Esophagus muscularis mucosa (tissue), 4 donors: Measurements from ENCODE around the gene TXLNA. TPM values are rescaled to one million over a fixed set of nuclear protein-coding genes. Genes with fewer than 3 reads are reported as not detected.
"Not testable (repeated sequence)": the region's sequence is repeated elsewhere in the genome, so short reads cannot be mapped to it uniquely, and the experiment has no call there.

ENCODE experiments used
- DNase-seq: peaks from one replicate; pipeline ENCODE4 v3.0.0-alpha.2; 2017; ENCODE audit errors: extremely low spot score
- H3K27ac ChIP-seq, 4 donors: fragments of 200-600 bp; sonication (generic); replicated peaks in 1 of 4; 1 replicate in 3 of 4; 2 replicates in 1 of 4; pipeline ENCODE4 v1.5.1; 2016 to 2019; ENCODE audit warnings: mild to moderate bottlenecking in 1 of 4
- H3K27me3 ChIP-seq, 4 donors: fragments of 200-600 bp; sonication (generic); one replicate each; pipeline versions ENCODE4 v1.5.1 to v1.6.0; 2016 to 2019
- H3K36me3 ChIP-seq, 4 donors: fragments of 200-600 bp; sonication (generic); one replicate each; pipeline ENCODE4 v1.5.1; 2016 to 2019
- H3K4me1 ChIP-seq, 4 donors: fragments of 200-600 bp; sonication (generic); one replicate each; pipeline ENCODE4 v1.5.1; 2016 to 2019
- H3K4me3 ChIP-seq, 4 donors: fragments of 200-600 bp; sonication (generic); 1 replicate in 2 of 4; 2 replicates in 2 of 4; pipeline ENCODE4 v1.5.1; 2016 to 2019; ENCODE audit warnings: mild to moderate bottlenecking in 4 of 4, moderate library complexity in 1 of 4
- H3K9me3 ChIP-seq, 4 donors: fragments of 200-600 bp; sonication (generic); 1 replicate in 3 of 4; 2 replicates in 1 of 4; pipeline ENCODE4 v1.5.1; 2016 to 2019
- EP300 ChIP-seq: sonication (generic); formaldehyde crosslinking; IDR thresholded peaks from one replicate; pipeline ENCODE4 v1.6.1; 2017; ENCODE audit warnings: antibody characterized with exemption
- POLR2A ChIP-seq: fragments of 450-650 bp; IDR thresholded peaks from one replicate; pipeline ENCODE4 v1.6.1; 2017; ENCODE audit warnings: antibody characterized with exemption, moderate library complexity, mild to moderate bottlenecking, low read depth
- POLR2AphosphoS5 ChIP-seq, 2 donors: sonication (generic); formaldehyde crosslinking; IDR thresholded peaks; one replicate each; pipeline ENCODE4 v1.6.1; 2017; ENCODE audit warnings: antibody characterized with exemption in 2 of 2
- WGBS: methylation state at CpG from one replicate; pipeline ENCODE4 v1.1.5; 2018; 5-methylcytosine and 5-hydroxymethylcytosine counted together
- intact Hi-C: fragments of 100-400 bp; cut with DNase I; formaldehyde crosslinking; loops from one replicate; pipeline ENCODE4 v1.15.1; 2023
- total RNA-seq, 4 donors: library from RNA; depleted of rRNA; stranded (reverse); fragments of >200 nt; gene quantifications; one replicate each; pipeline versions ENCODE4 v1.1.0 to v1.2.1, GENCODE V29; 2016
- TF ChIP-seq, protein P1 (sequence below), 3 experiments: fragments of 200-600 bp in 2 of 3; fragments of 450-650 bp in 1 of 3; sonication (generic) in 2 of 3; IDR thresholded peaks; one replicate each; pipeline ENCODE4 v1.5.1; 2017 to 2019; ENCODE audit warnings: antibody characterized with exemption in 3 of 3, mild to moderate bottlenecking in 2 of 3, moderate library complexity in 1 of 3

TXLNA gene
- total RNA-seq, 4 donors from 2014 or later: 43.6 to 88.4 (median 70.4) TPM

DNA sequence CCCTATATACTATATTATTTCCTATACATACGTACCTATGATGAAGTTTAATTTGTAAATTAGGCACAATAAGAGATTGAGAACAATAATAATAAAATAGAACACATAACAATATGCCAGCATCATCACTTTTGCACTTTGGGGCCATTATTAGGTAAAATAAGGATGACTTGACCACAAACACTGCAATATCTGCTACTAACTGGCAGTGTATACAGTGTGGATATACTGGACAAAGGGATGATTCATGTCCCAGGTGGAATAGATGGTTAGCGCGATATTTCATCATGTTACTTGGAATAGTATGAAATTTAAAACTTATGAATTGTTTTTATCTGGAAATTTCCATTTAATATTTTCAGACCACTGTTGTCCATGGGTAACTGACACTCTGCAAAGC, 35.4 kb upstream of the TXLNA start:
- TF ChIP-seq, protein P1, sequence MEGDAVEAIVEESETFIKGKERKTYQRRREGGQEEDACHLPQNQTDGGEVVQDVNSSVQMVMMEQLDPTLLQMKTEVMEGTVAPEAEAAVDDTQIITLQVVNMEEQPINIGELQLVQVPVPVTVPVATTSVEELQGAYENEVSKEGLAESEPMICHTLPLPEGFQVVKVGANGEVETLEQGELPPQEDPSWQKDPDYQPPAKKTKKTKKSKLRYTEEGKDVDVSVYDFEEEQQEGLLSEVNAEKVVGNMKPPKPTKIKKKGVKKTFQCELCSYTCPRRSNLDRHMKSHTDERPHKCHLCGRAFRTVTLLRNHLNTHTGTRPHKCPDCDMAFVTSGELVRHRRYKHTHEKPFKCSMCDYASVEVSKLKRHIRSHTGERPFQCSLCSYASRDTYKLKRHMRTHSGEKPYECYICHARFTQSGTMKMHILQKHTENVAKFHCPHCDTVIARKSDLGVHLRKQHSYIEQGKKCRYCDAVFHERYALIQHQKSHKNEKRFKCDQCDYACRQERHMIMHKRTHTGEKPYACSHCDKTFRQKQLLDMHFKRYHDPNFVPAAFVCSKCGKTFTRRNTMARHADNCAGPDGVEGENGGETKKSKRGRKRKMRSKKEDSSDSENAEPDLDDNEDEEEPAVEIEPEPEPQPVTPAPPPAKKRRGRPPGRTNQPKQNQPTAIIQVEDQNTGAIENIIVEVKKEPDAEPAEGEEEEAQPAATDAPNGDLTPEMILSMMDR (IDR thresholded peaks at IDR 0.05): no peak
- no peak for TF ChIP-seq EP300
- TF ChIP-seq POLR2AphosphoS5 (IDR thresholded peaks at IDR 0.05): no peak
- Histone ChIP-seq H3K27ac (no peak overlapping the region), H3K9me3 (peaks cover 0 to 5% (median 0%) of the 10 kb centered on the region in 4 donors), H3K4me1 (peaks cover 27 to 54% (median 42%) of the 10 kb centered on the region in 4 donors), H3K4me3 (no peak overlapping the region), H3K27me3 (no peaks in the 10 kb centered on the region), H3K36me3 (no peaks in the 10 kb centered on the region)
- 86% methylated on average over 3 of the region's 3 CpGs for WGBS
- DNase-seq: no peak
- intact Hi-C loops: no loop called here

DNA sequence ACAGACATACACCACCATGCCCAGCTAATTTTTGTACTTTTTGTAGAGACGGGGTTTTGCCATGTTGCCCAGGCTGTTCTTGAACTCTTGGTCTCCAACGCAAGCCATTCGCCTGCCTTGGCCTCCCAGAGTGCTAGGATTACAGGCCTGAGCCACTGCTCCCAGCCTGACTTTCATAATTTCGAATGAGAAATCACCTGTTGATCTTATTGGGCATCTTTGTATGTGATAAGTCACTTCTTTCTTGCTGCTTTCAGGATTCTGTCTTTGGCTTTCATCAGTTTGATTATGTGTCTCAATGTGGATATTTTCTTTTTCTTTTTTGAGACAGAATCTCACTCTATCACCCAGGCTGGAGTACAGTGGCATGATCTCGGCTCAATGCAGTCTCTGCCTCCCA, 31.7 kb upstream of the TXLNA start:
- whole genome bisulfite sequencing: 99% methylated on average over 5 of the region's 5 CpGs
- H3K4me3 ChIP-seq, H3K27me3 ChIP-seq, H3K9me3 ChIP-seq, DNase-seq, H3K36me3 ChIP-seq, H3K27ac ChIP-seq, intact Hi-C loops: not testable (repeated sequence)
- peaks cover 19 to 40% (median 33%) of the 10 kb centered on the region in 4 donors for H3K4me1 ChIP-seq

DNA sequence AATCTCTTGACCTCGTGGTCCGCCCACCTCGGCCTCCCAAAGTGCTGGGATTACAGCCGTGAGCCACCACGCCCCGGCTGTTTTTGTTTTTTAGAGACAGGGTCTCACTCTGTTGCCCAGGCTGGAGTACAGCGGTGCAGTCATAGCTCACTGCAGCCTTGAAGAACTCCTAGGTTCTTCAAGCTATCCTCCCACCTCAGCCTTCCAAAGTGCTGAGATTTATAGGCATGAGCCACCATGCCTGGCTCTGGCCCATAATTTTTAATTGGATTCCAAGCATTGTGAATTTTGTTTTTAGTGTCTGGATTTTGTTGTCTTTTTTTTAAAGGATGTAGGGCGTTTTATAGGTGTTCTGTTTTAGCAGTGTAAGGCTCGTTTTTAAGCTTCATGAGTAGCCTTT, 28.6 kb upstream of the TXLNA start:
- H3K4me1 ChIP-seq: peaks cover 8 to 22% (median 18%) of the 10 kb centered on the region in 4 donors
- intact Hi-C loops: no loop called here
- no peak overlapping the region for H3K27ac ChIP-seq
- H3K4me3 ChIP-seq: no peak overlapping the region
- WGBS: 88% methylated on average over 9 of the region's 9 CpGs
- H3K27me3 ChIP-seq: no peaks in the 10 kb centered on the region
- no peak for DNase-seq
- H3K9me3 ChIP-seq: peaks cover 0 to 5% (median 0%) of the 10 kb centered on the region in 4 donors
- TF ChIP-seq EP300: no peak
- TF ChIP-seq, protein P1 (IDR thresholded peaks at IDR 0.05): no peak
- no peak for TF ChIP-seq POLR2AphosphoS5 (IDR thresholded peaks at IDR 0.05)
- TF ChIP-seq POLR2A: no peak
- peaks cover 7 to 15% (median 12%) of the 10 kb centered on the region in 4 donors for H3K36me3 ChIP-seq

DNA sequence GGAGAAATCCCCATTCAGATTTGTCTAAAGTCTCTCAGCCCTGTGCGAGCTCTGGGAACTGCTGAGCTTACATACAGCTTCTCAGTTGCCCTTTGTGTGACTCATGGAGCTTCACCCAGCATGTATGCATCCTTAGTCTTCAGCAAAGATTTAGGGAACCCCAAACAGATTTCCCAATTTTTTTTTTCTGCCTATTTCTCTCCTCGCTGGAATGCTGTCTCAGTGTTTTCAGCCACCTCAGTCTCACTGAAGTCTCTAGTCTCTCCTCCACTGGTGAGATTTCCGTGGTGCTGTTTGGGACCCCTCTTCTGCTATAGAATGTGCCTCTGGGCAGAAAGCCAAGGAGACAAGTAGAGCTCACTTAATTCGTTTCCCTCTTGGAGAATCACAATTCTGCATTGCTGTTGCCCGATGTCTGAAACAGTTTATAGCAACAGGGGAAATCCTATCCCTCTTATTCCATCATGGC, 28.1 kb upstream of the TXLNA start:
- WGBS: 54% methylated on average over 5 of the region's 5 CpGs
- H3K9me3 ChIP-seq: peaks cover 0 to 5% (median 0%) of the 10 kb centered on the region in 4 donors
- no peak overlapping the region for H3K4me3 ChIP-seq
- DNase-seq: no peak
- H3K27me3 ChIP-seq: no peaks in the 10 kb centered on the region
- TF ChIP-seq POLR2AphosphoS5 (IDR thresholded peaks at IDR 0.05): no peak
- no peak for TF ChIP-seq POLR2A
- no peak for TF ChIP-seq EP300
- TF ChIP-seq, protein P1 (IDR thresholded peaks at IDR 0.05): no peak
- H3K27ac ChIP-seq: no peak overlapping the region
- H3K4me1 ChIP-seq: peaks cover 8 to 22% (median 18%) of the 10 kb centered on the region in 4 donors
- H3K36me3 ChIP-seq: peaks cover 10 to 20% (median 17%) of the 10 kb centered on the region in 4 donors
- intact Hi-C loops: no loop called here

DNA sequence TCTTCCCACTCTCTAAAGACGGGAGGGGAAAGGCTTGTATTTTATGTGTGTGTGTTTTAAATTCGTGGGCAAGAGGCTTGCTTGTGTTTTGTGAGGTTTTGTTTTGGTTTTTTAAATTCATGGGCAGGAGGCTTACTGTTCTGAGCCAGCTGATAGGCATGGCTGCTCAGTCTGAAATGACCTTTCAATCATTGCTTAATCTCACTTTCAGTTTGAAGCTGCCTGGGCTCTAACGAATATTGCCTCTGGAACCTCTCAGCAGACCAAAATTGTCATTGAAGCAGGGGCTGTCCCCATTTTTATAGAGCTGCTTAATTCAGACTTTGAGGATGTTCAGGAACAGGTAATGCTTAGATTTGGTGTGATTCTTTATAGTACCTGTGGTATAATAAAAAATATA, 20.3 kb upstream of the TXLNA start:
- 76% methylated on average over 3 of the region's 3 CpGs for WGBS
- Histone ChIP-seq H3K4me1 (no peaks in the 10 kb centered on the region), H3K4me3 (no peak overlapping the region), H3K36me3 (peaks cover 75 to 99% (median 95%) of the 10 kb centered on the region in 4 donors), H3K9me3 (no peaks in the 10 kb centered on the region), H3K27me3 (no peaks in the 10 kb centered on the region), H3K27ac (no peak overlapping the region)
- intact Hi-C loops: no loop called here
- TF ChIP-seq, protein P1 (IDR thresholded peaks at IDR 0.05): no peak
- TF ChIP-seq POLR2AphosphoS5 (IDR thresholded peaks at IDR 0.05) (no peak), POLR2A (no peak), EP300 (no peak)
- DNase-seq: no peak
